Mammary epithelial cell (primary cell): Measurements from ENCODE around the gene CPA2.

ENCODE experiments used
- CTCF ChIP-seq, 2 donors: IDR thresholded peaks in 1 of 2; conservative IDR thresholded peaks in 1 of 2; 2 replicates each; pipeline ENCODE4 v1.5.1; 2011 to 2012; ENCODE audit warnings: inconsistent platforms in 2 of 2, low read length in 2 of 2, mild to moderate bottlenecking in 2 of 2, control low read depth in 1 of 2, low read depth in 1 of 2; ENCODE audit not compliant: insufficient read depth in 1 of 2; ENCODE audit errors: extremely low read depth in 1 of 2
- EZH2 ChIP-seq: IDR thresholded peaks from 2 replicates; pipeline ENCODE4 v1.6.1; 2012; ENCODE audit warnings: low read length, inconsistent platforms, borderline replicate concordance

GRCh38 chr7:130305433-130306042, 38.9 kb downstream of the CPA2 start:
- TF ChIP-seq CTCF (conservative IDR thresholded peaks at IDR 0.05 in 1 of 2, IDR thresholded peaks at IDR 0.05 in 1 of 2; ENCODE audit: extremely low read depth in 1 of 2, insufficient read depth in 1 of 2, low read depth in 1 of 2, low read length in 2 of 2) (no peak), EZH2 (no peak)
